ENCODE results near the gene MAPK11.

DNA sequence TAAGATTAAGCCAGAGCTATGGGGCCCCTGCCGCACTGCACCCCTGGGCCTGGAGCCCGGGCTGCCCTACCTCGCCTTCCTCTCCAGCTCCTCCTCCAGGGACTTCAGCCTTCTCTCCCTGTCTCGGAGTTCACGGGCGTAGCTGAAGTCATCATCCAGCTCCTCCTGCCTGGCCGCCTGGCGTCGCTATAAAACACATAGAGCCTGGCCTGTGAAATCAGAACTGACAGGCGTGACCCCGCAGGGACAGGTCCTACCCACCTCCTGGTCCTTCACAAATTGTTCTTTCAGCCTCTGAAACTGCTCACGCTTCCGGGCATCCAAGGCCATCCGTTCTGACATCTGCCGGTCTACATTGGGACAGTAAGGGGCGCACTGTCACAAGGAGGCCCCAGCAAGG lies 46.1 kb downstream of the MAPK11 start:
- TF ChIP-seq EZH2 (IDR thresholded peaks at IDR 0.05; ENCODE audit: borderline replicate concordance, low read depth, low read length, severe bottlenecking) = no peak
- TF ChIP-seq, protein P1, sequence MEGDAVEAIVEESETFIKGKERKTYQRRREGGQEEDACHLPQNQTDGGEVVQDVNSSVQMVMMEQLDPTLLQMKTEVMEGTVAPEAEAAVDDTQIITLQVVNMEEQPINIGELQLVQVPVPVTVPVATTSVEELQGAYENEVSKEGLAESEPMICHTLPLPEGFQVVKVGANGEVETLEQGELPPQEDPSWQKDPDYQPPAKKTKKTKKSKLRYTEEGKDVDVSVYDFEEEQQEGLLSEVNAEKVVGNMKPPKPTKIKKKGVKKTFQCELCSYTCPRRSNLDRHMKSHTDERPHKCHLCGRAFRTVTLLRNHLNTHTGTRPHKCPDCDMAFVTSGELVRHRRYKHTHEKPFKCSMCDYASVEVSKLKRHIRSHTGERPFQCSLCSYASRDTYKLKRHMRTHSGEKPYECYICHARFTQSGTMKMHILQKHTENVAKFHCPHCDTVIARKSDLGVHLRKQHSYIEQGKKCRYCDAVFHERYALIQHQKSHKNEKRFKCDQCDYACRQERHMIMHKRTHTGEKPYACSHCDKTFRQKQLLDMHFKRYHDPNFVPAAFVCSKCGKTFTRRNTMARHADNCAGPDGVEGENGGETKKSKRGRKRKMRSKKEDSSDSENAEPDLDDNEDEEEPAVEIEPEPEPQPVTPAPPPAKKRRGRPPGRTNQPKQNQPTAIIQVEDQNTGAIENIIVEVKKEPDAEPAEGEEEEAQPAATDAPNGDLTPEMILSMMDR (IDR thresholded peaks at IDR 0.05; ENCODE audit: borderline replicate concordance, extremely low read depth, low read length, poor library complexity, severe bottlenecking) = no peak

Measured in DND-41 (cell line).